M059J (cell line): ENCODE measurements around the gene PLXNA4. TPM values are rescaled to one million over a fixed set of nuclear protein-coding genes. Genes with fewer than 3 reads are reported as not detected.
A peak's percentile ranks its signal among the peaks of the same experiment; 100 is the strongest.

ENCODE experiments used
- DNase-seq: peaks from one replicate; pipeline ENCODE4 v3.0.0-alpha.2; 2012; ENCODE audit warnings: low read depth
- total RNA-seq: library from RNA; depleted of rRNA; stranded (reverse); fragments of >200 nt; shearing (Covaris generic); gene quantifications from 2 replicates; pipeline ENCODE4 v1.2.3, GENCODE V29; 2014

Gene PLXNA4
- total RNA-seq, 1 experiment from 2014 or later = 6.0 TPM

GRCh38 chr7:132091706-132092105, 484.6 kb downstream of the PLXNA4 start:
- DNase-seq = no peak

- no peak for DNase-seq
Measured at GRCh38 chr7:132090444-132090843, 485.8 kb downstream of the PLXNA4 start.

- no peak for DNase-seq
Measured at GRCh38 chr7:132089356-132089755, 486.9 kb downstream of the PLXNA4 start.

GRCh38 chr7:132087421-132087820, 488.8 kb downstream of the PLXNA4 start:
- DNase-seq = no peak

- peak; percentile 62 for DNase-seq
Measured at GRCh38 chr7:132084776-132085388, 491.4 kb downstream of the PLXNA4 start.

GRCh38 chr7:132083537-132084123, 492.6 kb downstream of the PLXNA4 start:
- no peak for DNase-seq

- DNase-seq = no peak
Measured at GRCh38 chr7:132083126-132083525, 493.1 kb downstream of the PLXNA4 start.

GRCh38 chr7:132082394-132082793, 493.9 kb downstream of the PLXNA4 start:
- no peak for DNase-seq

- no peak for DNase-seq
Measured at GRCh38 chr7:132081686-132082085, 494.6 kb downstream of the PLXNA4 start.

GRCh38 chr7:132080967-132081668, 495.2 kb downstream of the PLXNA4 start:
- peak; percentile 30 for DNase-seq

GRCh38 chr7:132080467-132080866, 495.8 kb downstream of the PLXNA4 start:
- no peak for DNase-seq

GRCh38 chr7:132078891-132079735, 497.2 kb downstream of the PLXNA4 start:
- DNase-seq = no peak

- DNase-seq = no peak
Measured at GRCh38 chr7:132077971-132078685, 498.1 kb downstream of the PLXNA4 start.

- no peak for DNase-seq
Measured at GRCh38 chr7:132076301-132077035, 499.8 kb downstream of the PLXNA4 start.

- DNase-seq = no peak
Measured at GRCh38 chr7:132075515-132075914, 500.8 kb downstream of the PLXNA4 start.

GRCh38 chr7:132073920-132074589, 502.2 kb downstream of the PLXNA4 start:
- no peak for DNase-seq
